Measurements from ENCODE around the gene AGBL1.
"Not testable (repeated sequence)": the region's sequence is repeated elsewhere in the genome, so short reads cannot be mapped to it uniquely, and the experiment has no call there.

The AGBL1 gene

DNA sequence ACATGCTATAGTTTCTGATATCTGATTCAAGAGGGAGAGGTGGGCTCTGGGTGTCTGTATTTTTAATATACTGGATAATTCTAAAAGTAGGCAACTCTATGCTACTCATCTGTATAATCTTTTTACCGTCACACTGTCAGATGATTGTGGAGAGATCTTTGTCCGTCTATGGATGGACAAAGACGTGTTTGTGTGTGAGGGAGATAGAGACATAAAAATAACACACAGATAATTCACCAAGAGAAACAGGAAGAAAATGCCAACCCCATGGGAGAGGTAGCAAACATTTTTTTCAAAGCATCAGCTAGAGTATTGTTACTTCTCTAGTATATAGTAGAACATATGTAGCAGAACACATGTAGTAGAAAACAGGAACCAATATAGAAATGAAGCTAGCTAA lies 346.1 kb downstream of the AGBL1 start:
- DNase-seq: no peak

DNA sequence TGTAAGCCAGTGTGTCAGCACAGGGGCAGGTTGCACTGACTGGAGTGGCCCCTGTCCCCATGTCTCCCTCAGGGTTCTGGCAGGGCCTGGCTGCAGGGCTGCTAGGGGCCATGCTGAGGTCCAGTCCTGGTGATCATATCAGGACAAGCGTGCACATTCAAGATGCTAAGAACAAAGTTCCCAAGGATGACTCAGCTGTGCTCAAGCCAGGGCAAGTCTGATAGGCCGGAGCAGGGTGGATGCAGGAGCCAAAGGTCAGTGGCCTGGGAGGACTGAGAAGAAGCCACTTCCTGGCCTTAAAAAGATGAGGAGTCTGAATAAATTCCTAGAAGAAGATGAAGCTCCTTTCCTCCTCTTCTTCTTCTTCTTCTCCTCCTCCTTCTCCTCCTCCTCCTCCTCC lies 353.2 kb downstream of the AGBL1 start:
- no peak for DNase-seq

DNA sequence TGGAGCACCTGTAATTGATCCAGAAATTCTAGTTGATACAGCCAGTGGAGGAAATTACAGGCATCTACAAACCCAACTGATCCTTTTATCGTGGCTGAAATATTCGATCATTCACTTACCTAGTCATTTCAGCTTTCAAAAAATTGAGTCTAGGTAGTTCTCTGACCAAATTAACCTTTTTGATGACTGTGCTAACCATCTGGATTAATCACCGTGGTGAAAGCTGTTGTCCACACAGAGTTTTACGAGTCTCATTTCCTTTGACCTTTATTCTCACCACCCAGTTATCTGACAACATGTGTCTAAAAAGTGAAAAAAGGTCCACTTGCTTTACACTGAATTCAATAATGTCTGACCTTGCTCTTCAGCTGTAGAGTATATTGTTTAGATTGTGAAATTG lies 354.3 kb downstream of the AGBL1 start:
- DNase-seq: no peak

DNA sequence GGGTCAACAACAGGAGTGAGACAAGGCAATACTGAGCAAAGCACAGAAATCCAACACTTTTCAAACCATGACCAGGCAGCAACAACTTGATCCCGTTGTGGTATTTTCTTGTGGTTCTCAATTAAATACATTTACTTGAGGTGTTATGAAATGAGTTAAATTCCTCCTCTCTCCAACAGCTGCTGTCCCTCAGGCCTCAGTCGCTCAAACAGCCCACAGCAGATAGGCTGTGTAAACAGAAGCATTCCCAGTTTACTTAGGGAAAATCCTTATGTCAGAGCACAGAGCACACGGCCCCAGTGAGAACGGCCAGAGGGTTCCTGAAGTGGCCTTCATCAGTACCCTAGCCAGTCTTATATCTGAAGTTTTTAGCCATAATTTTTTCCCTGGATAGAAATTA lies 359.9 kb downstream of the AGBL1 start:
- no peak for DNase-seq

DNA sequence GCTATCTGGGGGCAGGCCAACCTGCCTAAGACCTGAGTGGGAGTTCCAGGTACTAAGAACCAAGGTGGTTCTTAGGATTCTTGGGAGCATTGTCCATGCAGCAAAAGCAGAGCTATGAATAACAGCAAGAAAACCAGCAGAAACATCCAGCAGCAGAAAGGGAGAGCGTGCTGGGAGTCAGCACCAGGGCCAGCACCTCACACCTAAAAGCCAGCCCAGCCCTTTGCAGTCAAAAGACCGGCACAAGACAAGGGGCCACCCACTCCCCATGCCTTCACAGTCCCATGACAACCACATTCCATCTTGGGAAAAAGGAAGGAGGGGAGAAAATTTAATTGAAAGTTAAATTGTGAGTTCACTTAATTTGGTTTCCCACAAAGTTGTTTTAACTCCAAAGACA lies 364.9 kb downstream of the AGBL1 start:
- no peak for DNase-seq

DNA sequence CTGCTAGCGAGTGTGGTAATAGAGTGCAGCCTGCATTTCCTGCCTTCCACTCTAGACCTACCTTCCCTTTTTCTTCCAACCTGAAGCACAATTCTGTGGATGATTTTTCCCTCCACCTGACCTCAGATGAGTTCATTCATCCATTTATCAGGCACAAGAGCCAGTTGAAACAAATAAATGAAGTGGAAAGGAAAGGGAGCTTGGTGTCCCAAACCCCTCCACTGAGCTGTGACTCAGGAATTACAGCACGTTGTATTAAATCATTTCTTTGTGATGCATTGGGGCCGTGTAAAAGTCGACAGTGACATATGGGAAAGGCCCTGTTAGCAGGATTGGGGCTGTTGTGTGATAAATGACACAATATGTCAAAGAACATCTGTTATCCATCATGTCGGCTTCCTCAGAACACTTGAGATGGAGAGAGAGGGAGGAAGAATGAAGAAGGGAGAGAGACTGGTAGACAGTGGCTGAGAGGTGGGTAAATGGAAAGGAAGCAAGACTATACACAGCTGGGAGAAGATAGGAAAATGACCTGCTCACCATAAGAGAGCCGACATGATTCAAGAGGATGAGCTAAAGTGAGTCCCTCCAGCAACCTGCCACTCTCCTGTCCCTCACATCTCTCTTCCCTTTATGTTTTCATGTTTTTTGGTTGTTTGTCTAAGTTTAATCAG lies 366.0 kb downstream of the AGBL1 start:
- no peak for DNase-seq

DNA sequence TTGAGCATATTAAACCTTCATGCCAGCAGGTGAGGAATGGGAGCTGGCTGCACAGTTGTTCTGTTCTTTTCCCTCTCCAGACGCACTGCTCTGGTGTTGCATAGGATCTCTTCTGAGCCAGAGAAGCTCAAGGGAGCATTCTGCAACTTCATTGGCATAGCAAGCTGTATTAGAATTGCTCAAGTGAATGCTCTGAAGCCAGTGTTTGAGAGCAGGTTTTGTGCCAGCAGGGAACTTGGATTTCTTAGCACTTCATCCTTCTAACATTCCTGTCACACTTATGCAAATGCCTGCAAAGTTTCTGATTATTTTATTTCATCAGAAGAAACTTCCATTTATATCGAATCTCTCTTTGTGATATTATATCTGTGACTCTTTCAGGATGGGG lies 366.6 kb downstream of the AGBL1 start:
- DNase-seq: no peak

DNA sequence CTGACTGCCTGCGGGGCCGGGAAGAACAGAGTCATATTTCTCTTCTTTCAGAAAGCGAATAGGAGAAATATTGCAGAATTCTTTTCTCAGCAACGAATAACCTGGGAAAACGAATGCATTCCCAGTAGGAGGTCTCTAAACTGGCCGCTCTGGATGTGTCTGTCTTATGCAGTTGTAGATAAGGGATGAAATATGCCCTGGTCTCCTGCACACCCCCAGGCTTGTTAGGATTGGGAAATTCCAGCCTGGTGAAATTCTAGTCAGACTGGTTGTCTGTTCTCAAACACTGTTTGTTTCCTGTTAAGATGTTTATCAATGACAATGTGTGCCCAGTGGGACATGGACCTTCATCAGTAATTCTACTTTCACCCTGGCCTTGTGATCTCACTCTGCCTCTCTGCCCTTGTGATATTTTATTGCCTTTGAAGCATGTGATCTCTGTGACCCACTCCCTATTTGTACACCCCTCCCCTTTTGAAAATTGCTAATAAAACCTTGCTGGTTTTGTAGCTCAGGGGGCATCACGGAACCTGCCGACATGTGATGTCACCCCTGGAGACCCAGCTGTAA lies 385.9 kb downstream of the AGBL1 start:
- not testable (repeated sequence) for DNase-seq

DNA sequence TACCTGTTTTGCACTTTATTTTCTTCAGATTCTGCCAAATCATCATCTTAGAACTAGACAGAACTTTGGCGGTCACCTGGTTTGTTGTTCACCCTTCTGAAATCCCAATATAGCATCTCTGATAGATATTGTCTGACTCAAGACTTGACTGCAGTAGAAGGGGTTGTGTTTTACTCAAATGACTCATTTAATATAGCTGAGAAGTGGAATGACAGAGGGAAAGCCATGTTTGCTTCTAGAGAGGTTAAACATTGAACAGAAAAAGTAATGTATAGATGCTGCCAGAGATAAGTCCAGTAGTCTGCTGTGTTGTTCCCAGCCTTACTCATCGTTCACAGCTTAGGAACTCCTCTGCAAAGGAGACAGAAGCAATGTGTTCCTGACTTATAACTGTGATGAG lies 402.0 kb downstream of the AGBL1 start:
- DNase-seq: no peak

DNA sequence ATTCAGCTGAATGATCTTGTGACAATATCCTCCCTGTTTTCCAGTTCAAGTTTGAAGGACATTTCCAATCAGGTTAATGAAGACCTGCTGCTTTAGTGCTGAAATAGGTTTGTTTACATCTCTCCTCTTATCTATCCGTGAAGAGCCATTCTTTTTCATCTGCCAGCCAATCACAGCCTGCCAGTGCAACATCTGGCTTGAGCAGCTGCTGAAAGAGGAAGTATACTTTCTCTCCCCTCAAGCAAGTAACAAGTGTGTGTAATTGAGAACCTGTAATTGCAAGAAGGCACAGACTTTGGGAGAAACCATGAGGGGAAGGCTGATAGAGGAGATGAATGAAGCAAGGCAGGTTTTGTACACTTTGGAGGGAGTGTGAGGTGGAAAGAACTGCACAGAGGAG lies 404.3 kb downstream of the AGBL1 start:
- DNase-seq: no peak

DNA sequence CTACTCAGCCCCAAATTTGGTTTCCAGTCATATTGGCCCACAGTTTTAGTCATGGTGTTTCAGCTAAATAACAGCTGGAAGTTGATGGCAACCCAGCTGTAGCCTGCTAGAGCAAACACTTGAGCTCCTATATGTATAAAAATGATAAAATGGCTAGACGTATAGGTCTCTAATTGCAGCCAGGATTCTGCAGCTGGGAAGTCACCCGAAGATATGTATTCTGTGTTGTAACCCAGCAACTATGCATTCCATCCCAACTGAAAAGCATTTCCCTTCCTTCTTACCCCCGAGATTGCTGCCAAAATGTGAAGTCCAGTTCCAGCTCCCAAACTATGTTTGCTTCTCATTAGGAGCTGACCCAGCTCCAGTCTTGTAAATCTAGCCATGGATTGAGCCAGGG lies 408.4 kb downstream of the AGBL1 start:
- DNase-seq: no peak

DNA sequence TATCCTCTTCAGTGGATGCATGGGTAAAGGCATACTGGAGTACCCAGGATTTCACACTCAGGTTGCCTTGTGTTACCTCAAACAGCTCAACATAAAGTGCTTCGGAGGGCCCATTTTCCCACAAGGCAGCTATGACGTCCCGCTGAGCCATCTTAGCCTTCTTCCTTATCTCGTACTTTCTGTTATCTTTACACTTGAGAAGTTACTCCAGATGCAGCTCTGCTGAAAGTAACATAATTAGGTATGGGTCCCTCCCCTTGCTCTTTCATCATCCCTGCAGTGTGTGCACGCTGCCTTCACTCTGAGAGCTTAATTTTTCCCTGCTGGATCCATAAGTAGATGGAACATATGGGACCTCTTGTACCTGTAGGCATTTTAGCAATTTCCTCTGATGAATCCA lies 410.3 kb downstream of the AGBL1 start:
- DNase-seq: no peak

DNA sequence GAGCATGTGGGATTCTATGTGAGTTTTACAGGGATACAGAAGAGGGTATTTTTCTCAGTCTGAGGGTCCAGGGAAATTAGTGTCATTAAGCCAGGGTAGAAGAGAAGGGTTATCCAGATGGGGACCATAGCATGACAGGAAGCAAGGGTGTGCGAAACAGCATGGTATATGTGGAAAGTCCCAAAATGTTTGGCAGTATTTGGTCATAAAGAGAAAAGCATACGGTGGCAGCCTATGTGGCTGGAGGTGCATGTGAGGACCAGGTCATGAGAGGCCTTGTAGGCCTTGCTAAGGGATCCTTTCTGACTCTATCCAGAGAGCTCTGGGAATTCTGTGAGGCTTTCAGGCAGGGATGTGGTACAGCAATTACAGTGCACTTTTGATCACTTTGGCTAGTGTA lies 411.4 kb downstream of the AGBL1 start:
- DNase-seq: no peak

DNA sequence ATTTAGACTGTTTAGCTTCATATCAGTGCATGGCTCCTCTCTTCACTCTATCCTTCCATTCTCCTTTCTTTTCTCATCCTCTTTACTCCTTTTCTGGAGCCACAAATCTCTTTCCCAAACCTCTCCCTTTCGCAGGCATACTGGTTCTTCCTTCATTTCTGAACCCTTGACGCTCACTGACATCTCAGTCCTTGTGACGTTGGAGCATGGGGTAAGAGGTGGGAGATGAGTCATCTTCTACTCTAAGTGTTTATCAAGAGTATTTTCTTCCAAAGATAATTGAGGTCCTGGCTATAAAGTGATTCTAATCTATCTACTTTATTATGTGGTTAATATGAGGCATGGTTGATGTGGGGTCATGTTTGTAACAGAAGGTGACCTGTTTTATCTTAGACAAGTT lies 414.2 kb downstream of the AGBL1 start:
- no peak for DNase-seq

DNA sequence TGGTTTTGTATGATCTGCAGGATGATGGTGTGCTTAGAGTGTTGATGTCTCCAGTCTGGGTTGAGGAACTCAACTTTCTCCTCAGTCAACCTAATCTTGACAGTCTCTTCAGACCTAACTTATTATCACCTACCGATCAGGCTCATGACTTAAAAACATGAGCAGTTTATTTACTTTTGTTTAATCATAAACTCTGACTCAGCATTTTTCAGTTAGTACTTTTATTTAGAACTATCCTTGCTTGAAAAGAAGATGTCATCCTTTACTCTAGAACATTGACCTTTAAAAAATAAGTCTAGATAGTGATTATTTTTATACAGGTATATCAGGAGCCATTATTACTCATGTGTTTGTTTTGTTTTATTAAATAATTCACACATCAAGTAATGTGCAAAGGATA lies 414.8 kb downstream of the AGBL1 start:
- no peak for DNase-seq

DNA sequence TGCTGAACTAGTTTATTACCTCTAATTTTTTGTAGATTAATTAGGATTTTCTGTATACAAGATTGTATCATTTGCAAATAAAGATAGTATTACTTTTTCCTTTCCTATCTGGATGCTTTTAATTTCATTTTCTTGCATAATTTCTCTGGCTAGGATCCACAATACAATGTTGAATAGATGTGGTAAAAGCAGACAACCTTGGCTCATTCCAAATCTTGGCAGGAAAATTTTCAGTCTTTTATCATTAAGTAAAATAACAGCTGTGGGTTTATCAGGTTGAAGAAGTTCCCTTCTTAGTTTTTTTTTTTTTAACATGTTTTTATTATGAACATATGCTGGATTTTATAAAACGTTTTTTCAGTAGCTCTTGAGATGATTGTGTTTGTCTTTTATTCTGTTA lies 422.6 kb downstream of the AGBL1 start:
- no peak for DNase-seq

DNA sequence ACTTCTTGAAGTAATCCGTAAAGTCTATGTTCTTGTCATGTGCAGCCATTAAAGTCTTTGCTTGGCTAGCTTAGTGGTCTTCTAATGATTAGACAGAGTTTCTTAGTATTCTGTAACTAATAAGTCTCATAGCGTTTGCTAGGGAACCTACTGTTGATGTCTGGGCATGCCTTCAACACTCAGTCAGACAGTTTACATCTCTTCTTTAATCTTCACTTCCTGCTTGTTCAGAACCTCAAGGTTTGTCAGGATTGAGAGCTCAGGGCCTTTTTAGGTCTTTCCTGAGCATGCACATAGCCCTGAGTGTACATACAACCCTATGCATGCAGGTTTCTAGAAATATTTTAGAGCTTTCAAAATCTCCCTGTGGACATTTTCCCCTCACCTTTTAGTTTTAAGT lies 426.3 kb downstream of the AGBL1 start:
- no peak for DNase-seq

DNA sequence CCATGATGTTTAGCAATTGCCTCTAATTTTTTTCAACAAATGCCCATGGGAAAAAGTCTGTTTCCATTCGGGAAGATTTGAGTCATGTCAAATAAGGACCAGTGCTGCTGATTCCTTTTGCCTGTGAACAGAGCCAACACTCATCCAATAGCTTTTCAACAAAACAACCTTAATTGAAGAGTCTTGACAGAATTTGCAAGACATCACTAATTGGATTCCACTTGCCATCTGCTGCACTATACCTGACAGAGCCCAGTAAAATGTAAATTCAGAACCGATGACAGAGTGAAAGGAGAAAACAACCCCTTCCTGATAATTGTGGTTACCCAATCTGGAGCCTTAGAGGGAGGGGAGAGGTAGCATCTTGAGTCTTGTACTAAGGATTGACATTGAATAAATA lies 426.7 kb downstream of the AGBL1 start:
- no peak for DNase-seq

DNA sequence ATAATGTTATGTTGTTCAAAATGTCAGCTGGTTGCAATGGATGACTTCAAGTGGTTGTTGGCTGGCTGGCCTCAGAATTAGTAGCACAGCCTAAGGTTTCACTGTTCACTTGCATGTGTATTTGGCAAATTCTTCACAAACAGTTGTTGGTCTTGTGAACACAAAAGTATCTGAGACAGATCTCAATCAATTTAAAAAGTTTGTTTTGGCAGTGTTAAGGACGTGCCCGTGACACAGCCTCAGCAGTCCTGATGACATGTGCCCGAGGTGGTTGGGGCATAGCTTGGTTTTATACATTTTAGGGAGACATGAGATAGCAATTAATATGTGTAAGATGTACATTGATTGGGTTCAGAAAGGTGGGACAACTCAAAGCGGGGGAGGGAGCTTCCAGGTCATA lies 436.0 kb downstream of the AGBL1 start:
- no peak for DNase-seq

DNA sequence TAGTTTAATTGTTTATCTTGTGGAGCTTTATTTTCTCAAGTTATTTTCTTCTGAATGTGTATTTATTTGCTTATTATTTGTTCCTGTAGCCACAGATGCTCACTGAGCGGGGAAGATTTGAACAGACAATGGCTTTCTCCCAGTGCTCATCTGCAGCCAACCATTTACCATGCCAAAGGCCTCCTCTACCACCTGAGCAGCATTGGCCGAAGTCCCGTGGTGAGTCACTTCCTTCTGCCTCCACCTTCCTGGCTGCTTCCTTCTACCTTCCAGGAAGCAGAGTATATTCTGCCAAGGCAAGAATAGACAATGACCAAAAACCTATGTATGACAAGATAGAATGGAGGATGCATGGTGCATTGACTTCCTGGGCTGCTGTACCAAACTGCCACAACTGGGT lies 443.1 kb downstream of the AGBL1 start:
- no peak for DNase-seq

DNA sequence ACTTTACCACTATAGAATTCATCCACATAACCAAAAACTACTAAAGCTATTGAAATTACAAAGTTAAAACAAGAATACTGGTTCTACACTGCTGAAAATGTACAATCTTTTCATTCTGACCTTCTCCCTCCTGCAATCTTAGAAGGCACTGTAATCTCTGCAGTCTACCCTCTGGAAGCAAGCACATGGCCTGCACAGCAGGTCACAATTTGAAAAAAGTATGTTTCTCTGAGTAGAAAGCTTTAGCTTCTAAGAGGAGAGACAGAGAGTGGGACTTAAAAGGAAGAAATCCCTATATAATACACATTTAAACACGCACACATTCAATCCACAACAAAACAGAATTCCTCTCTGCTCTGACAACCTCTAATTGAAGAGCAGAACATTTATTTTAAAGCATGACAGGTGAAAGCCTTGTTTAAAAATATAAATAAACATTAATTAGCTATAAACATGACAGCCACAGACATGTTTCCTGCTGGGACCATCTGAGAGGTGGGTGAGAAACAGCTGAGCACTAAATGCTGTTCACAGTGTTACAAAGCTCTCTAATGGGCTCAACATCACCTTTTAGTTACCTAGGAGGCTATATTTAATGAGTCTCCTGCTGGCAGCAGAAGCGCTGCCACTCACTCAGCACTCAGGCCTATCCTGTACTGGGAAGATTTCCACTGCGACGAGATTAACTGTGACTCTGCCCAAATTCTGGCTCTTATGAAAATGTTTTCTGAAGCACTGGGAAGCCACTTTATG lies 447.4 kb downstream of the AGBL1 start:
- no peak for DNase-seq

DNA sequence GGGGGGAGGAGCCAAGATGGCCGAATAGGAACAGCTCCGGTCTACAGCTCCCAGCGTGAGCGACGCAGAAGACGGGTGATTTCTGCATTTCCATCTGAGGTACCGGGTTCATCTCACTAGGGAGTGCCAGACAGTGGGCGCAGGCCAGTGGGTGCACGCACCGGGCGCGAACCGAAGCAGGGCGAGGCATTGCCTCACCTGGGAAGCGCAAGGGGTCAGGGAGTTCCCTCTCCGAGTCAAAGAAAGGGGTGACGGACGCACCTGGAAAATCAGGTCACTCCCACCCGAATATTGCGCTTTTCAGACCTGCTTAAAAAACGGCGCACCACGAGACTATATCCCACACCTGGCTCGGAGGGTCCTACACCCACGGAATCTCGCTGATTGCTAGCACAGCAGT lies 448.4 kb downstream of the AGBL1 start:
- DNase-seq: not testable (repeated sequence)

DNA sequence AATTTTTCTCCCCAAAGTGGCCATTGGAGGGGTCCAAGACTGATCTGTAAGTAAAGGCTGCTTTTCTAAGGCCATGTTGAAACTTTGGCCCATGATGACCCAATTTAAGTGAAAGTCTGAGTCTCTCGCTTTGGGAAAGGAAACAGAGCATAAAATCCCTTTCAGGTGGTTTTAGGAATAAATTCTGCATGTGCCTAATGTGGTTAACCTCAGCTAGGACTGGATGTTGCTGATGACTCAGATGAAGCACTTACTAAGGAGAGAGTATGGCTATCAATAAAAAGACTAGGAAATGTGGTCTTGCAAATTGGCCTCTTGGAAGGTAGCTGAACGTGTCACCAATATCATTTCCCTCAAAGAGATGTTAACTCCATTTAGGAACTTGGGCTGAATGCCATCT lies 458.5 kb downstream of the AGBL1 start:
- DNase-seq: no peak

DNA sequence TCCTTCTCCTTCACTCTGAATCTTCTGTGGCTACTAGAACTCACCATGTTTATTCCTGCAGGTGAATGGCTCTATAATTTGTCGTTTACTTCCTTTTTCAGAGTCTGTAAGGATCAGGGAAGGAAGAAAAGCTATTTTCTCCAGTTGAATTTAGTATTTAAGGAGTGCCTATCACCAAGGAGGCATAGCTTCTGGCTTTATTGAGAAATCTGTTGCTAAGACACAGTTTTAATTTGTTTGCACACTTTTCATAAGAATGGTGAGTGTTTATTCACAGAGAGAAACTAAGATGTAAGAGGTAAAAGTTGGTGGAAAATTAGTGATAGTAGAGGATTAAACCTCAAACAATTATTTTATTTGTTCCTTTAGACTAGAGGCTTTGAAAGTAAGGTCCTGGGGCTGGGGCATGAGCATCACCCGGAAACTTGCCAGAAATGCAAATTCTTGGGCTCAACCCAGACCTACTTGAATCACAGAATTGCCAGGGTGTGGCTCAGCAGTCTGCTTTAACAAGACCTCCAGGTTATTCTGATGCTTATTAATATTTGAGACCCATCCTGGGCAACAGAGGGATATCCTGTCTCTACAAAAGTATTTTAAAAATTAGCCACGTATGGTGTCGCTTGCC lies 461.3 kb downstream of the AGBL1 start:
- DNase-seq: no peak

Measured in NCI-H1436 treated with DMSO at 0.1 percent for 48 hours (cell line).